ENCODE results near the gene CCL13. TPM values are rescaled to one million over a fixed set of nuclear protein-coding genes. Genes with fewer than 3 reads are reported as not detected.

CCL13 gene
- total and polyA plus RNA-seq, 2 of the 8 experiments (the other 6 are each of a cell fraction or from before 2014, with no cell fraction given): not detected

- 88% methylated on average over 5 of the region's 5 CpGs; no CpG with 5 or more reads in 1 of the 2 experiments for WGBS, 2 experiments (ENCODE audit: extremely low coverage in 1 of 2, insufficient coverage in 1 of 2, insufficient read length in 1 of 2, insufficient replicate concordance in 2 of 2, low coverage in 1 of 2, low lambda C conversion rate in 2 of 2, missing lambda C conversion rate in 1 of 2)
- Histone ChIP-seq H3K9ac (replicated peaks in 1 of 4; ENCODE audit: extremely low read depth in 1 of 4, low read depth in 3 of 4, low read length in 3 of 4) (no peak overlapping the region), H2BK5ac (ENCODE audit: low read depth, low read length) (no peak overlapping the region), H2BK15ac (ENCODE audit: low read length) (no peak overlapping the region), H3K79me1 (ENCODE audit: low read depth, low read length) (no peaks in the 10 kb centered on the region), H3K4me3 (ENCODE audit: extremely low read depth in 1 of 4, insufficient read depth in 2 of 4, low read depth in 3 of 4, low read length in 4 of 4) (no peak overlapping the region), H4K20me1 (replicated peaks in 1 of 2; ENCODE audit: control insufficient read depth in 1 of 2, insufficient read depth in 2 of 2, low read length in 2 of 2) (no peaks in the 10 kb centered on the region), H3K9me3 (ENCODE audit: insufficient read depth in 2 of 2, low read depth in 1 of 2, low read length in 1 of 2) (no peaks in the 10 kb centered on the region), H3K14ac (ENCODE audit: insufficient read length) (no peak overlapping the region), H4K91ac (replicated peaks; ENCODE audit: insufficient read length, low read length) (no peak overlapping the region), H3K27me3 (replicated peaks in 1 of 4; ENCODE audit: control insufficient read depth in 3 of 4, extremely low read depth in 1 of 4, insufficient read depth in 3 of 4, low read length in 3 of 4) (no peaks in the 10 kb centered on the region), H2BK20ac (ENCODE audit: low read length) (no peak overlapping the region), H3K4ac (replicated peaks; ENCODE audit: insufficient read length, low read depth, low read length) (no peak overlapping the region), H2BK12ac (ENCODE audit: low read depth, low read length) (no peak overlapping the region), H3K4me1 (replicated peaks in 1 of 4; ENCODE audit: control insufficient read depth in 3 of 4, insufficient read depth in 4 of 4, low read length in 3 of 4) (no peaks in the 10 kb centered on the region), H3K79me2 (ENCODE audit: control insufficient read depth in 1 of 2, insufficient read depth in 2 of 2, low read length in 2 of 2) (no peaks in the 10 kb centered on the region), H4K5ac (ENCODE audit: insufficient read length, low read depth, low read length) (no peak overlapping the region), H3K4me2 (ENCODE audit: insufficient read depth in 1 of 2, low read depth in 2 of 2, low read length in 2 of 2) (no peak overlapping the region), H2AK5ac (ENCODE audit: low read depth, low read length) (no peak overlapping the region), H4K8ac (ENCODE audit: extremely low read depth, insufficient read depth, low read length) (no peak overlapping the region), H3K23me2 (ENCODE audit: low read depth, low read length) (no peaks in the 10 kb centered on the region), H2AFZ (ENCODE audit: low read length) (no peak overlapping the region), H3K23ac (ENCODE audit: insufficient read length) (no peak overlapping the region), H2BK120ac (replicated peaks; ENCODE audit: low read depth, low read length) (no peak overlapping the region), H3K36me3 (ENCODE audit: control insufficient read depth in 2 of 4, insufficient read depth in 4 of 4, low read length in 3 of 4) (no peaks in the 10 kb centered on the region), H3K56ac (replicated peaks; ENCODE audit: insufficient read length, low read depth, low read length) (no peak overlapping the region), H3K27ac (ENCODE audit: low read depth, low read length) (no peak overlapping the region), H3K18ac (ENCODE audit: extremely low read depth, low read length) (no peak overlapping the region)
- DNase-seq (ENCODE audit: low read depth in 1 of 2, low spot score in 2 of 2) (no peak), FAIRE-seq (no peak)
- POLR2A ChIA-PET (ENCODE audit: partially characterized antibody): no interaction called here
- CTCF ChIA-PET (ENCODE audit: partially characterized antibody): no interaction called here
- TF ChIP-seq KDM4A (IDR thresholded peaks at IDR 0.05; ENCODE audit: low read depth, low read length, severe bottlenecking) (no peak), CBX5 (IDR thresholded peaks at IDR 0.05; ENCODE audit: low read depth, low read length) (no peak), CHD2 (IDR thresholded peaks at IDR 0.05; ENCODE audit: low read length) (no peak), KDM5A (IDR thresholded peaks at IDR 0.05; ENCODE audit: low read length) (no peak)
Measured at GRCh38 chr17:34379868-34380267, 23.6 kb downstream of the CCL13 start.
